Activated CD4-positive, alpha-beta T cell treated with anti-CD3 and anti-CD28 coated beads, Interleukin-2, amount 50 U/mL, for 24 hours (primary cell): ENCODE data around the gene PCSK7.

Source experiments
- DNase-seq, 2 donors: peaks; one replicate each; pipeline ENCODE4 v3.0.0-alpha.2; 2020; ENCODE audit warnings: low read depth in 1 of 2, low spot score in 1 of 2

PCSK7 gene

DNA sequence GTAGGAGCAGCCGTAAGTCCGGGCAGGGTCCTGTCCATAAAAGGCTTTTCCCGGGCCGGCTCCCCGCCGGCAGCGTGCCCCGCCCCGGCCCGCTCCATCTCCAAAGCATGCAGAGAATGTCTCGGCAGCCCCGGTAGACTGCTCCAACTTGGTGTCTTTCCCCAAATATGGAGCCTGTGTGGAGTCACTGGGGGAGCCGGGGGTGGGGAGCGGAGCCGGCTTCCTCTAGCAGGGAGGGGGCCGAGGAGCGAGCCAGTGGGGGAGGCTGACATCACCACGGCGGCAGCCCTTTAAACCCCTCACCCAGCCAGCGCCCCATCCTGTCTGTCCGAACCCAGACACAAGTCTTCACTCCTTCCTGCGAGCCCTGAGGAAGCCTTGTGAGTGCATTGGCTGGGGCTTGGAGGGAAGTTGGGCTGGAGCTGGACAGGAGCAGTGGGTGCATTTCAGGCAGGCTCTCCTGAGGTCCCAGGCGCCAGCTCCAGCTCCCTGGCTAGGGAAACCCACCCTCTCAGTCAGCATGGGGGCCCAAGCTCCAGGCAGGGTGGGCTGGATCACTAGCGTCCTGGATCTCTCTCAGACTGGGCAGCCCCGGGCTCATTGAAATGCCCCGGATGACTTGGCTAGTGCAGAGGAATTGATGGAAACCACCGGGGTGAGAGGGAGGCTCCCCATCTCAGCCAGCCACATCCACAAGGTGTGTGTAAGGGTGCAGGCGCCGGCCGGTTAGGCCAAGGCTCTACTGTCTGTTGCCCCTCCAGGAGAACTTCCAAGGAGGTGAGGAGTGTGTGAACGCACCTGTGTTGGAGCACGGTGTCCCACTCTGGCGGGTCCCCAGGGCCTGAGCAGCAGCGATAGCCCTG is 32.6 kb downstream of the PCSK7 start, which contains the start of gene TAGLN:
Gene TAGLN (plus strand): TSS at position 318 of the 863 bp plus-strand sequence. CDS start 3,644 bp downstream, outside the sequence.
- no peak for DNase-seq

DNA sequence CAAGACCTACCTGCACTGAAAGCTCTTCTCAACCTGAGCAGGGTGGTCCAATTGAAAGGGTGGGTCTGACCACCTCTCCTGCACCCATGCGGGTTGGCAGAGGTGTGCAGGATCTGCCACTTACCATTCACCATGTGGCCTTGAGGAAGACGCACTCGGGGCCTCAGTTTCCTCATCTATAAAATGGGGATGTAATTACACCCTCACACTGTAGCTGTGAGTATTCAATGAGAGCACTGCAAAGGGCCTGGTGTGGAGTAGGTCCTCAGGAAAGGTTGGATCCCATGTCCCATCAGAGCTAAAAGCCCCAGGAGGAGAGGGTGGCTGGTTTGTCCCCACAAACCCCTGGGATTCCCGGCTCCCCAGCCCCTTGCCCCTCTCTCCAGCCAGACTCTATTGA is 33.3 kb downstream of the PCSK7 start:
- DNase-seq: no peak

- no peak for DNase-seq
Observed at GRCh38 chr11:117197516-117198456, 34.1 kb downstream of the PCSK7 start.

- DNase-seq: no peak
Observed at GRCh38 chr11:117197006-117197405, 34.9 kb downstream of the PCSK7 start.

GRCh38 chr11:117195761-117196160 is 36.1 kb downstream of the PCSK7 start:
- DNase-seq: no peak

- no peak for DNase-seq
Observed at GRCh38 chr11:117195258-117195657, 36.6 kb downstream of the PCSK7 start.

DNA sequence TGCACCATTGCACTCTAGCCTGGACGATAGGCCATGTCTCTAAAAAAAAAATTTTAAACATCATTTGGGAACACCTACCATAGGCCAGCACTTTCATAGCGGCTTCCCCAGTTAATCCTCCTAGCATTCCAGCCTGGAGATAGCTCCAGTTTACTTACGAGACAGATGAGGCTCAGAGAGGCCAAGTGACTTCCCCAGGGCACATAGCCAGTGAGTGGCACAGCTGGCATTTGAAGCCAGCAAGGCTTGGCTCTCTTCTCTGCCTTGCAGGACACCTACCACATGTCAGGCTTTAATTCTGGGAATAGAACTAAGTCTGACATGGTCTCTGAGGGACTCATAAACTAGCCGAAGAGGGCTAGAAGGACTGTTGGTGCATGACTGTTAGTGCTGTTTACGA is 37.6 kb downstream of the PCSK7 start:
- no peak for DNase-seq

DNA sequence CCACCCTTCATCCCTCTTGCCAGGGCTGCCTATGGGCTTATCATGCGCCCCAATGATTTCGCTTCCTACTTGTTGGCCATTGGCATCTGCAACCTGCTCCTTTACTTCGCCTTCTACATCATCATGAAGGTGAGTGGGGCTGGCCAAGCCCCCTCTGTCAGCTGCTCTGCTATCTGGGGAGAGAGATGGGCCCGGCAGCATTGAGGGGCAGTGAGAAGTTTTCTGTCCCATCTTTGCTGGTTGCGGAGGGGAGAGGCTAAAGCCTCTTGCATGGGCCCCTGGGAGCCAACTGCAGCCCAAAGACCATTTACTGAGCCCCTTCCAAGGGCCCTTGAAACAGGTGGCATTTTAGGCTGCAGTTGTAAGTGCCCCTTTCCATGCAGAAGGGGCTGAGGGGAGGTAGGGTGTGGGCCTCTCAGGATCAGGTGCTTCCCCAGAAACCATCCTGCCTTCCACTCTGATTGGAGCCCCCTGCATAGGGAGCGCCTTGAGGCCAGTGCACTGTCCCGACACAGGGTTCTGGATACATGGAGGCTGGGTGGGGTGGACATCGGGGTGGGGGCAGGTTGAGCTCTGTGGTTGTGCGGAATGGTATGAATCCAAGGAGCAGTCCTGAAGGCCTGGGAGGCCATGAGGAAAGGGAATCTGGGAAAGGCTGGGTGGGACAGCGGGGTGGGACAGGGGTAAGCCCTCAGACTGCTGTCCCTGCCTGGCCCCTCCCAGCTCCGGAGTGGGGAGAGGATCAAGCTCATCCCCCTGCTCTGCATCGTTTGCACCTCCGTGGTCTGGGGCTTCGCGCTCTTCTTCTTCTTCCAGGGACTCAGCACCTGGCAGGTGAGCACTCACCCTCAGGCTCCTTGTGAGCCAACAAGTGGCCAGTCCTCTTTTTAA is 38.5 kb downstream of the PCSK7 start:
- DNase-seq: no peak

DNA sequence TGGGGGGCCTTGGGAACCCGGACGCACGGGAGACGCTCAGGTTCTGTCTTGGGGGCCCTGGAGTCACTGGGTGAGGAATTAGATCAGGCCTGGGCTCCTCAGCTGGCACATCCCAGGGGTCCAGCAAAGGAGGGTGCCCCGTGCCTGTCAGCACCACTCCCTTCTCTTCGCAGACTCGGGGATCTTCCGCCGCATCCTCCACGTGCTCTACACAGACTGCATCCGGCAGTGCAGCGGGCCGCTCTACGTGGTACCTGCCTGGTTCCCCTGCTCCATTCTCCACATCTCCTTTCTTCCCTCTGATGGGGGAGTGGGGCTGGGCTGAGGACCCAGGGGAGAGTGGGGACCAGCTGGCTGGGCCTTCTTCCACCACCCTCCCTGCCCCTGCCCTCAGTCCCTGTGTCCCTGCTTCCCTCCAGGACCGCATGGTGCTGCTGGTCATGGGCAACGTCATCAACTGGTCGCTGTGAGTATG is 39.4 kb downstream of the PCSK7 start:
- DNase-seq: no peak

- DNase-seq: no peak
Observed at GRCh38 chr11:117191680-117192400, 40.0 kb downstream of the PCSK7 start.

DNA sequence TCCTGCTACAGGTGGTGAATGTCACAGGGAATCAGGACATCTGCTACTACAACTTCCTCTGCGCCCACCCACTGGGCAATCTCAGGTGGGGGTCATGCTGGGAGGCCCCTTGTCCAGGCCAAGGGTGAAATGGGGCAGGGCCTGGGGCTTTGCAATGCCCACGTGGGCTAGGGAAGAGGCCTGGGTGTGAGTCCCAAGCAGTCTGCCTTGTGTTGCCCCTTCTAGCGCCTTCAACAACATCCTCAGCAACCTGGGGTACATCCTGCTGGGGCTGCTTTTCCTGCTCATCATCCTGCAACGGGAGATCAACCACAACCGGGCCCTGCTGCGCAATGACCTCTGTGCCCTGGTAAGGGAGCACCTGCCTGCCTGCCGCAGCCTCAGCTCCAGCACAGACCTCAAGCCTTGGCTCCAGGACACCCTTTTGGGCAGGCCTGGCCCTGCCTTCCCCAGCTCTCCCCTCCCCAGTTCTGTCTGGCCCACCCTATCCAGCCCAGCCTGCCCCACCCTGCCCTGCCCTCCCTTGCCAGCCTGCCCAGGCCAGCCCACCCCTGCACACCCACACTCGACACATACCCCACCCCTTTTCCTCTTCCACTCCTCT is 41.8 kb downstream of the PCSK7 start:
- no peak for DNase-seq

GRCh38 chr11:117189191-117189940 is 42.5 kb downstream of the PCSK7 start:
- no peak for DNase-seq

- DNase-seq: no peak
Observed at GRCh38 chr11:117188620-117189081, 43.2 kb downstream of the PCSK7 start.

- DNase-seq: no peak
Observed at GRCh38 chr11:117187799-117188481, 43.9 kb downstream of the PCSK7 start.

- no peak for DNase-seq
Observed at GRCh38 chr11:117187428-117187798, 44.5 kb downstream of the PCSK7 start.

DNA sequence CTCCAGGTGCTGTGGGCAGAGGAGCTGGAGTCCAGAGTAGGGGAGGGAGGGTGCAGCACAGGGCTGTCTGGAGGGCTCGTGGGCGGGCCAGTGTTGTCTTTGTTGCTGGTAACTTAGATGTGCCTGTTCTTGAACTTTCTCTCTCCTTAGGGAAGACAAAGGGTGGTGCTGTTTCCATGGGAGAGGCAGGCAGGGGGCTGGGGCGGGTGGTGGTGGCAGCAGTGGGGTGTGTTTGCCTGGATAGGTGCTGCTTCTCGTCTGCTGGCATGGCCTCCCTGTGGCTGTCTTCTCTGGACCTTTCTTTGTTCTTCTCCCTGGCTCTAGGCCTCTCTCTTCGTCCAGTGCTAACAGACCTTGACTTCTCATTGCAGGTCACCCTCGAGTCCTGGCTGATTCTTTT is 44.9 kb downstream of the PCSK7 start:
- no peak for DNase-seq

- no peak for DNase-seq
Observed at GRCh38 chr11:117186431-117186761, 45.5 kb downstream of the PCSK7 start.

DNA sequence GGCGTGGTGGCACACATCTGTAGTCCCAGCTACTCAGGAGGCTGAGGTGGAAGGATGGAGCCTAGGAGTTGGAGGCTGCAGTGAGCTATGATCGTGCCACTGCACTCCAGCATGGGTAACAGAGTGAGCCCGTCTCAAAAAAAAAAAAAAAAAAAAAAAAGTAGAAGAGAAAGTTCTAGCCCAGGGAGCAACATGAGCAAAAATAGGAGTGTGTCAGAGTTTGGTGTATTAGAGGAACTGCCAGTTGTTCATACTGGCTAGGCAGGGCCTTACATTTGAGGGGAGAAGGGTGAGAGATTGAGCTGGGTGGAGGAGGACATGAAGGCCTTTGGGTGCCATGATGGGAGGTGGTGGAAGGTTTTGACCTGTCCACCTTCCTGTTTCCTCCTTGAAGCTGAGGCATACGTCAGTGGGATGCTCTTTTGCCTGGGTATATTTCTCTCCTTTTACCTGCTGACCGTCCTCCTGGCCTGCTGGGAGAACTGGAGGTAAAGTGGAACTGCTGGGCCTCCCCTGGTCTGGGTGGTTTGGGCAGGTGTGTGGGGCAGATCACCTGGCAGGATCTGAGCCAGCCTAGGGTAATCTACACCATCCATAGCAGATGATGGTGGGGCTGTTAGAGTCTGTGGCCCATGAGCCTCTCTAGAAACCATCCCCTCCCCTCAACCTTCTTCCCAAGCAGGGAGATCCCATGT is 46.0 kb downstream of the PCSK7 start:
- DNase-seq: no peak
